Gastroesophageal sphincter (tissue), 3 donors: ENCODE results near the gene ISG20.

ENCODE experiments used
- CTCF ChIP-seq, 4 experiments: fragments of 200-600 bp in 2 of 4; fragments of 450-650 bp in 2 of 4; sonication (generic) in 1 of 4; IDR thresholded peaks; one replicate each; pipeline ENCODE4 v1.5.1; 2017 to 2019; ENCODE audit warnings: antibody characterized with exemption in 4 of 4, mild to moderate bottlenecking in 2 of 4, moderate library complexity in 2 of 4
- EP300 ChIP-seq: sonication (generic); formaldehyde crosslinking; IDR thresholded peaks from one replicate; pipeline ENCODE4 v1.6.1; 2017; ENCODE audit warnings: antibody characterized with exemption, mild to moderate bottlenecking
- POLR2A ChIP-seq, 2 donors: fragments of 450-650 bp; IDR thresholded peaks; one replicate each; pipeline ENCODE4 v1.6.1; 2017; ENCODE audit warnings: antibody characterized with exemption in 2 of 2, mild to moderate bottlenecking in 2 of 2, moderate library complexity in 1 of 2
- POLR2AphosphoS5 ChIP-seq: sonication (generic); formaldehyde crosslinking; IDR thresholded peaks from one replicate; pipeline ENCODE4 v1.6.1; 2017; ENCODE audit warnings: antibody characterized with exemption

DNA sequence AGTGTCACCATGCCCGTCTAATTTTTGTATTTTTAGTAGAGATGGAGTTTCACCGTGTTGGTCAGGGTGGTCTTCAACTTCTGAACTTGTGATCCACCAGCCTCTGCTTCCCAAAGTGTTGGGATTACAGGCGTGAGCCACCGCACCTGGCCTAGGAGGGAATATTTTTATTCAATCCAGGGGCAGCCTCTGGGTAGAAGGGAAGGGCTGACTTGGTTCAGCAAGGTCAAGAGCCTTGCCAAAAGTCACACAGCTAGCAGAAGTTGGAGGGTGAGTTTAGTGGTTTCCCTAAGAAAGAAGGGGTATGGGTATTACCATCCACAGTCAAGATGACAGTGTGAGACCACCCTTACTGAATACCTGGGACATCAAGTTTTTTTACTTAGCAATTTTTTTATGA lies 22.6 kb upstream of the ISG20 start:
- TF ChIP-seq CTCF (IDR thresholded peaks at IDR 0.05) (no peak), POLR2A (IDR thresholded peaks at IDR 0.05) (no peak), POLR2AphosphoS5 (no peak), EP300 (no peak)
